GM12872 (cell line): ENCODE measurements around the gene RYR3.

ENCODE experiments used
- TF ChIP-seq, protein P1 (sequence below): IDR thresholded peaks from 3 replicates; pipeline ENCODE4 v1.5.1; 2011; ENCODE audit warnings: low read depth, mild to moderate bottlenecking, low read length, moderate library complexity; ENCODE audit not compliant: insufficient read depth

Gene RYR3

DNA sequence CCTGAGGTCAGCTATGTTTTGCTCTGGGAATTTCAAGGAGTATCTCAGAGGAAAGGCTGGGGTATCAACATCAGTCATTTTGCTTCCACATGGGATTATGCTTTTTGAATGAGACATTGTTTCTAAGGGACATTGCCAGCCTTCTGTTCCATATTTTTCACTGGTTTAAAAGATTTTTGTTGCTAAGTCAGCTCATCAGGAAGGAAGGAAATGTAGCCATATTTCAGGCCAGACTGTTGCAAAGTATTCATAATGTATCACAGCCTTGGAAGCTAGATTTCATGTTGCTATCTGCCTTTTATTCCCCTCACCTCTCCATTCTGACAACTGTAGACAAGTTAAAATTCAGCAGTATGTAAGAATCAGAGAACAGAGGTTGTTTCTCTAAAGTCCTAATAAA, 596.6 kb downstream of the RYR3 start:
- TF ChIP-seq, protein P1, sequence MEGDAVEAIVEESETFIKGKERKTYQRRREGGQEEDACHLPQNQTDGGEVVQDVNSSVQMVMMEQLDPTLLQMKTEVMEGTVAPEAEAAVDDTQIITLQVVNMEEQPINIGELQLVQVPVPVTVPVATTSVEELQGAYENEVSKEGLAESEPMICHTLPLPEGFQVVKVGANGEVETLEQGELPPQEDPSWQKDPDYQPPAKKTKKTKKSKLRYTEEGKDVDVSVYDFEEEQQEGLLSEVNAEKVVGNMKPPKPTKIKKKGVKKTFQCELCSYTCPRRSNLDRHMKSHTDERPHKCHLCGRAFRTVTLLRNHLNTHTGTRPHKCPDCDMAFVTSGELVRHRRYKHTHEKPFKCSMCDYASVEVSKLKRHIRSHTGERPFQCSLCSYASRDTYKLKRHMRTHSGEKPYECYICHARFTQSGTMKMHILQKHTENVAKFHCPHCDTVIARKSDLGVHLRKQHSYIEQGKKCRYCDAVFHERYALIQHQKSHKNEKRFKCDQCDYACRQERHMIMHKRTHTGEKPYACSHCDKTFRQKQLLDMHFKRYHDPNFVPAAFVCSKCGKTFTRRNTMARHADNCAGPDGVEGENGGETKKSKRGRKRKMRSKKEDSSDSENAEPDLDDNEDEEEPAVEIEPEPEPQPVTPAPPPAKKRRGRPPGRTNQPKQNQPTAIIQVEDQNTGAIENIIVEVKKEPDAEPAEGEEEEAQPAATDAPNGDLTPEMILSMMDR, result no peak

DNA sequence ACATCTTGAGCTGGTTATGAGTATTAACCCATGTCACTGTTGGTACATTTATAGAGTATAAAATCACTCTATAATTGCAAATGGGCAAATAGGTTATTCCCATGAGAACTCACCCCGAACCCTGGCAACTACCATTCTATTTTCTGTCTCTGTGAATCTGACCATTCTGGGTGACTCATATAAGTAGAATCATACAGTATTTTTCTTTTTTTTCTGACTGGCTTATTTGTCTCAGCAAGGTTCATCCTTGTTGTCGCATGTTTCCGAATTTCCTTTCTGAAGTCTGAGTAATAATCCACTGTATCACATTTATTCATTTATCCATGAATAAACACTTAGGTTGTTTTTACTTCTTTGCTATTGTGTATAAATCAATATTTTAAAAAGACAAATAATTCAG, 597.6 kb downstream of the RYR3 start:
- TF ChIP-seq, protein P1, result no peak

DNA sequence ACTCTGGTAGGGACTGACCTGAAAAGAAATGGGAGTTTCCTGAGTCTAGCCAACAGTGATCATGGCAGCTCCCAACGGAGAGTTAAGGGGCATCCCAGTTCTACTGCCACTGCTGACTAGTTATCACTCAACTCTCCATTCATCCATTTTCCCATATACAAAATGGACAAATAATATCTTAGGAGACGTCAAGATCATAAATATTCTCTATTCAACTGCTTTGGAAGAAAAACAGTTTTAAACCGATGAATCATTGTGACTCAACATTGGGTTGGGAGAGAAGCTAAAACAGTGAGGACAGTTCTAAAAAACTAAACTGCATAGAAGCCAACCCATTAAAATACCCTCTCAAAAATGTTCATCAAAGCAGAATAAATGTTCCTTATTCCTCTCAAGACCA, 600.0 kb downstream of the RYR3 start:
- TF ChIP-seq, protein P1, result no peak

DNA sequence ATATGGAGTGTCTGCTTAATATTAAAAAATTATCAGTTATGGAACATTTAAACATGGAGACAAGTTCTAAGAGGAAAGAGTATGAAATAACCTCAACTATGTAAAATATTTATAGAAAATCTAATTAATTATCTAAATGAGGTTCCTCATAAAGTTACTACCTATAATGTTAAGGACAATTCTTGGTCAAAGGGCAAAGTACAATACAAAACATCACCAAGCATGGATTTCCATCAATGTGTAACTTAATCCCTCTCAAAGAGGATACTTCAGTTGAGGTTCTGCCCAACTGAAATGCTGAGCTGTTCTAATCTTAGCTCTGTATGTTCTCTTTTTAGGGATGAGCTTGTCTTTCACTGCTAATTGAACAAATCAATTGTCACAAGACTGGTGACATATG, 601.6 kb downstream of the RYR3 start:
- TF ChIP-seq, protein P1, result no peak

DNA sequence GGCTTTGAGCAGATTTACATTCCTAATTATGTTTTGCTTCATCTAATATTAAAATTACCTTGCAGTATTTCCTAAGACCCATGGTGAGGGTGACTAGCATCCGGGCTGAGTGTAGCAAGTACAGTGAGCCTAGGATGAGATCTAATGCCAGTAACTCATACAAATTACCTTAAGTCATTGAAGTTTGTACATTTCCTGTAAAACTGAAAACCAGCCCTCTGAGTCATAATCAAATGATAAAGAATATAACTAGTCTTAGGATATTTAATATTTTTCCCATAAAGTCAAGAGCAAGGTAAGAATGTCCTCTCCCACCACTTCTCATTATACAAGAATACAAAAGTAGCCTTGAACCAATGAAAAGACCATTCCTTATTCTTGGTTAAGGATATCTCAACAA, 602.7 kb downstream of the RYR3 start:
- TF ChIP-seq, protein P1, result no peak
